Stimulated activated CD4-positive, alpha-beta T cell treated with anti-CD3 and anti-CD28 coated beads, Interleukin-4, amount 100 ng/mL, for 24 hours (primary cell): ENCODE results near the gene GRID1.

Source experiments
- DNase-seq: peaks from one replicate; pipeline ENCODE4 v3.0.0-alpha.2; 2020

GRID1 gene

DNA sequence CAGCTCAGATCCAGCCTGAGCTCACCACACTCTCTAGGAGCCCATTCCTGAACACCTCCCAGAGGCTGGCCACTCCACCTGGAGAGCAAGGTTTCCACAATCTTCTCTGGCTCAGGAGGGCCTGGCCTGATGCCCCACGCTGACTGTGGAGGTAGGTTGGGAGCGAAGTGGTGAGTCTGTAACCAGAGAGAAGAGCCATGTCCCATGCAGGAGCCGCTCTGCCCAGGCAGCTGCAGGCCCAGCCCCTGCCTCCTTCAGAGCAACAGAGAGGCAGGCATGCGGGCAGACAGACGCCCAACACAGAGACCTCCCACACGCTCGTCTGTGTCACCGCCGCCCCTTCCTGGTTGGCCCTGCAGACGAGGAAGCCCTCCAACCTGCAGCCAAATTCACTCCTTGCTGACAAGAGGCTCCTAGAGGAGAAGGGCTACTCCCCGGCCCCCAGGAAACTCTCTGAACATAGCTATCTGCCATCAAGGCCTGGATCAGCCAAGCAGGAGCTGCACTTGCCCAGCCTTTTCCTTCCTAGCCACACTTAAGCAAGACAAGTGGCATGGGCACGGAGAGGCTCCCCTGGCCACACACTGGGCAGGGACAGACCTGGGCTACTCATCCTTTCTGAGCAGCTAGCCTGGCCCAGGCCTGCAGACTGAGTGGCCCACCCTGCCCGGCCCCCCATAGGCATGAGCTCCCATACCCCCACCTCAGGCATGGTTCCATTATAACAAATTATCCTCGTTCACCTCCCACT is 101.9 kb downstream of the GRID1 start:
- DNase-seq = no peak

DNA sequence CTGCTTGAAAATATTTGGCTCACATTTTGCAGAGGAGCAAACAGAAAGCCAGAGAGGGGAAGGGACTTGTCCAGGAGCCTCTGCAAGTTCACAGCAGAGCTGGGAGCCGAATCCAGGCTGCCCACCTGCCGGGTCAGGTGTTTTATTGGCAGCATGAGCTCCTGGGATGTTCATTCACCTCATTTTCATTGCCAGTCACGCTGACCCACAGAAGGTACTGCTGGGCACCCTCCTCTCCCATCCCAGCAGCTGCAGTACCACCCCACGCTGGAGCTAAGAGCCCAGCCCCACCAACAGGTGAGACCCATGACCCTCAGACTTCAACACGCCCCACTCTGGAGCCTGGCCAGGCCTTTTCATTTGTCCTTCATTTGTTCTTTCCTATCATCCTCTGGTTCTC is 102.7 kb downstream of the GRID1 start:
- no peak for DNase-seq

DNA sequence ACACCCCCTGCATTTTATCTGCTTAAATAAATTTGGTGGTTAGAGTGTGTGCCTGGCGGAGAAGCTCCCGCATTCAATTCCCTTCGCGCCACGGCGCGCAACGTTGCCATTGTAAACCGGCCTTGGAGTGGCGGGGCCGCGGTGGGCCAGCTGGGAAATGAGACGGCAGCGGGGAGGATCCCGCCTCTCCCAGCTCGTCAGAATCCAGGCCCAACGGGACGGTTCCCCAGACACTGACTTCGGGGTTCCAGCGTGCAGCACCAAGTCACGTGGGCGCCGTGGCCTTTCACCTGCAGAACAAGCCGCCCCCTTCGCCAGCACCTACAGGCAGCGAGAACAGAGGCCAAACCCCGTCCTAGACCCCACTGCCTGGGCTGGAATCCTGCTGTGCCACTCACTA is 103.4 kb downstream of the GRID1 start:
- no peak for DNase-seq

DNA sequence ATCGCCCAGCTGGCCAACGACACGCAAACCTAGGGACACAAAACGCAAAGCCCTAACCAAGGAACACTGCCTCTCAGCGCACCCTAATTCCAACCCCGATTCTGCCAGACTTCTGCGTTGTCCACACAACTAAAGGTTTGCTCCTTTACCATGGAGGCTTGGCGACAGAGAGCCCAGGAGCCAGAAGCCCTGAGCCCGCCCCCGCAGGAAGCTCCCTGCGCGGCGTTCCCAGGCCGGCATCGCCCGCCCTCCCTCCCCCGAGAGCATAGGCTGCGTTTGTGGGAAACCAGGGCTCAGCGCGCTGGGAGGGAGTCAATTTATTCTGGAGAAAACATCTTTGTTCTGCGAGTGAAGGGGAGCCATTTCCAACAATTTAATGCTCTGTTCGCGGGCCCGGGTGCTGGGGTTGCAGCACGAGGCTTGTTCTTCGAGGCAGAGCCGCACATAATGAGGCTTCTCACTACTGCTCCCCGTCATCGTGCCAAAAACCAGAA is 103.9 kb downstream of the GRID1 start:
- DNase-seq = no peak

DNA sequence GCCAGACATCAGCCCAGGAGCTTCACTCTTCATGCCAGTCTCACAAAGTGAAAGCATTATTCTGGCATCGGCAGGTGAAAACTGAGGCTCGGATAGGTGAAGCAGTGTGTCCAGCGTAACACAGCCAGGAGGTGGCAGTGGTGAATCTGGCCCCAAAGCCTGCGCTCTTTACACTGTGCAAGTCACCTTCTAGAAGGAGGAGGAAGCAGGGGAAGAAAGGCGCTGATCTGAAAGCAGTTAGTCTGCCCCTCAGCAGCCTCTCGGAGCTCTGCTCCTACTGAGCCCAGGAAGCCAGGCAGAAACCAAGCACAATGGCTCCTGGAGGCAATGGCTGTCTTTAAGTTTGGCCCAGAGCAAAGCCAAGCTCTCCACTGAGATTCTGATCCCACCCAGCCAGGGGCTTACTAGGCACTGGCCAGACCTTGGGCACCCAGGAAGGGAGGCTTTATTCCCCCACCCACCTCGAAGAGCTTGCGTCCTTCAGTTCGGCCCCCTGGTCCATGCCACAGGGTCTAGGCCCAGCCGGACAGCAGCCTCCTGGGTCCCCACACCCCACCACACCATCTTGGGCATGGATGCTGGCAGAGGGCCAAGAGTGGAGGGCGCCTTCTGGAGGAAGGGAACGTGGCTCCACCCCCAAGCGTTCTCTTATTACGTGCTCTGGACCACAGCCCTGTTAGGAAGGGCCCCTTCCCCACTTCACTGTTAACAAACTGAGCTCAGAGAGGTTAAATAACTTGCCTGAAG is 104.5 kb downstream of the GRID1 start:
- DNase-seq = no peak

DNA sequence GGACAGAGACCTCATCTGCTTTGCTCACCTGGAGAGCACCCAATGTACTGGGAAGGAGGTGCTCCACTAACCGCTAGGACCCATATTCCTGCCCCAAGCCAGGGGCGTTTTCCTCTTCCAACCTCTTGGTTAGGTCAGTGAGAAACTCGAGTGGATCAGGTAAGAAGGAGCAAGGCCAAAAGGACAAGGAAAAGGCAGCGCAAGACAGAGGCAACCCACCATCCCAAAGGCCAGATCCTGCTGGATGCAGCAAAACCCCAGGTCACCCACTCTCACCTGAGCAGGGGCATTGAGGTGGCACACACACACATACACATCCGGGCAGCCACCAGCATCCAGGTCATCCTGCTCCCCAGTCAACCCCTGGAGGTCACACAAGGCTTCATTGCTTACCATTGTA is 105.1 kb downstream of the GRID1 start:
- no peak for DNase-seq

DNA sequence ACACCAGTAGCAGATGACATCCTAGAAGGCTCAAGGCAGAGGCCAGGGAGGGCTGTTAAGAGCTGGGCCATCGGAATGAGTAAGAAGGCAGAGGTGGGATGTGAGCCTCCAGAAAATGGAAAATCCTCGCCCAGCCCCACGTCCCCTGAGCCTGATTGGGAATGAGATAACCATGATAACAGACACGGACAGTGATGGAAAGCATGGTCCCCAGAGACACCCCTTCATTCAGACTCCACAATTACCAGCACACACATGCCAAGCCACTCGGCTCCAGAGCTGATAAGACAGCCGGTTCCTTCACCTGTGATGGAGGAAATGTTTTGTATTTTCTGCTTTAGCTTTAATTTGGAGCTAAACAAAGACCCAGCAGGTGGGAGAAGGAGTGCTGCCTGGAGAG is 106.0 kb downstream of the GRID1 start:
- DNase-seq = no peak

DNA sequence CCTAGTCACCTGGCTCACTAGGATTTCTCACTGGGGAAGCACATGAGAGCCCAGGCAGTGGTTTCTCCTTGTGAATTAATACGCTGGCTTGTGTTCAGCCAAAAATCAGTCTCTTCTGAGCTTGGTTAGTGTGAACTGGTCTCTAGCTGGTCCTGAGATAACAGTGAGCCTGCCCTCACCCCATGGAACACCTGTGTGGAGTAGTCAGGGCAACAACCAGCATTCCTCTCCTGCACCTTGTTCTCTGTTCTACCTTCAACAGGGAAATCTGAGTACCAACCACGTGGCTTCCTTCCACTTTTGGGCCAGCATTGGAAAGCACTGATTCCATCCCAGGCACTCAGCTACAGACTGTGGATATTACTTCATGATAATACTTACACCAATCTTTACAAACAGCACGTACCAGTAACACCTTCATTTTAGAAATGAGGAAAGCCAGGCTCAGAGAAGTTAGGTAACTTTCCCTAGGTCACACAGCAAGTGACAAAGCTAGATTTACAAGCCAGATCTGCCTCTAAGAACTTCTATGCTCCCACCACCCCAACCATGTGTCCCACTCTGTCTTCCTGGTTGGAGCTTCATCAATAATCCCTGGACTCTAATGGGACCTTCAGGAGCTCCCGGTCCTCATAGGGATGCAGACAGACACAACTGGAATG is 106.6 kb downstream of the GRID1 start:
- DNase-seq = no peak

DNA sequence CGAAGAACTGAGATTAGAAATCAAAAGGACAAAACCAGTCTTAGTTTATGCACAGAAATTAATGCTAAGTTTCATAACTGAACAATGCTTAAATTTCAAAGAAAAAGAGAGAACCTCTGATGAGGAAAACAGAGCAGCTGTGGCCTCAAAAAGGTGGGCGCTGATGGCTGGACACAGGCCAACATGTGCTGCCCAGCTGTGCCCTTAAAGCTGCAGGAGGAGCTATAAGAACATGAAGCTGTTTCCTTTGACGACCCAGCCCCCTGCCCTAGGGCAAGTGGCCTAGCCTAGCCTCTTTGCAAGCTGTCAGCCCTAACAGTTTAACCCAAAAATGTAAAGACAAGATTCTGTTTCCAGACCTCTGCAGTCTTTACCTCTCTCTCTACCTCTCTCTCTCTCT is 107.7 kb downstream of the GRID1 start:
- no peak for DNase-seq

DNA sequence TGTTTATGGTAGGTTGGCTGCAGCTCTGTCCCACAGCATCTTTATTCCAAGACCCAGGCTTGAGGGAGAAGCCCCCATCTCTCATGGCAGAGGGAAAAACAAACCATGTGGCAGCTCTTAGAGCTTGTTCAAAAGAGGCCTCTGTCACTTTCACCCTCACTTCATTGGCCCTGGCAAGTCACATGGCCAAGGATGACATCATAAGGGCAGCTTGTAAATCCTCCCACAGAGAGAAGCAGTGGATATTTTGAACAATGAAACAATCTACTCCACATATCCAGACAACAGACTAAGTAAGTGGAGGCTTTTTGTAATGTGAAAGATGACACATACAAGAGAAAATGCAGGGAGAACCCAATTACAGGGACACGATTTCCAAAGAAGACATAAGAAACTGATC is 108.1 kb downstream of the GRID1 start:
- no peak for DNase-seq

DNA sequence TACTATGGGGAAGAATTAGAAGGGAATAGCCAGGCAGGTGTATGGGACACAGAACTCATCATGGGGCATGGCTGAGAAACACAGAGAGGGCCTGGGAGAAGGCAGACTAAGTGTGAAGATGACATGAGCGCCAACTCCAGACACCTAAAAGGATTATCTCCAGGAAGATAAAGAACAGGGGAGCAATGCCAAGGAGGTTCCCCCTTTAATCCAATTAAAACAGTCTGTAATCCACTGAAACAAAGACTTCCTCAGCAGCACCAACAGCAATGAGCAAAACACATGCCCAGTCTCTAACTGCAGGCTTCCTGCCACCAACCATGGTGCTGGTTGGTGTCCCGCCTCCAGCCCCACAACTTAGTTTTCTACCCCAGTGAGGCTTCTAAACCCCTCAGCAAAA is 108.9 kb downstream of the GRID1 start:
- no peak for DNase-seq

DNA sequence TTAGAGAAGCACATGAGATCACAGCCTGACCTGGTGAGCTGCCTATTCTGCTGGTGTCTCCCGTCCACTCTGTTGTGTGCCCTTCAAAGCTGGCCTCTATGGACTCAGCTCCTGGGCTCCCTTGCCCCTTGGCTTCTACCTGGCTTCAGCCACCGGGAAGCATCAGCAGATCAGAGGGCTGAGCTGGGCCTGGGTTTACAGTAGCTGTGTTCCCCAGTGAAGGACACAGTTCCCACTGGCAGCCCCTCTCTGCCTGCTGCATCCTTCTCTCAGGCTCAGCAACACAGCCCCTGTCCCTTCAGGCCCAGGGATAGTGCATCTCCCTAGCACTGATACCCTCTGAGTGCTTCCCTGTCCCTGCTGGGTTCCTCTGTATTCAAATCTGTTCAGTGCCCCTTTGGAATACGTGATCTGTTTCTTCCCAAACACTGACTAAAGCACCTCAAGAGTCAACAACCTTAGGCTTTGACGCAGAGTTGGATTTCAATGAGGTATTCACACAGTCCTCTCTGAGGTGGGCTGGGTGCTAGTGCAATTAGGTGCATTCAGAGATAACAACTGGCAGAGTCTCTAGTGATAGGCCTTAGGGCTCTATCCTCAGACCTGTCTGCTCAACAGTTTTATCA is 109.8 kb downstream of the GRID1 start:
- no peak for DNase-seq

DNA sequence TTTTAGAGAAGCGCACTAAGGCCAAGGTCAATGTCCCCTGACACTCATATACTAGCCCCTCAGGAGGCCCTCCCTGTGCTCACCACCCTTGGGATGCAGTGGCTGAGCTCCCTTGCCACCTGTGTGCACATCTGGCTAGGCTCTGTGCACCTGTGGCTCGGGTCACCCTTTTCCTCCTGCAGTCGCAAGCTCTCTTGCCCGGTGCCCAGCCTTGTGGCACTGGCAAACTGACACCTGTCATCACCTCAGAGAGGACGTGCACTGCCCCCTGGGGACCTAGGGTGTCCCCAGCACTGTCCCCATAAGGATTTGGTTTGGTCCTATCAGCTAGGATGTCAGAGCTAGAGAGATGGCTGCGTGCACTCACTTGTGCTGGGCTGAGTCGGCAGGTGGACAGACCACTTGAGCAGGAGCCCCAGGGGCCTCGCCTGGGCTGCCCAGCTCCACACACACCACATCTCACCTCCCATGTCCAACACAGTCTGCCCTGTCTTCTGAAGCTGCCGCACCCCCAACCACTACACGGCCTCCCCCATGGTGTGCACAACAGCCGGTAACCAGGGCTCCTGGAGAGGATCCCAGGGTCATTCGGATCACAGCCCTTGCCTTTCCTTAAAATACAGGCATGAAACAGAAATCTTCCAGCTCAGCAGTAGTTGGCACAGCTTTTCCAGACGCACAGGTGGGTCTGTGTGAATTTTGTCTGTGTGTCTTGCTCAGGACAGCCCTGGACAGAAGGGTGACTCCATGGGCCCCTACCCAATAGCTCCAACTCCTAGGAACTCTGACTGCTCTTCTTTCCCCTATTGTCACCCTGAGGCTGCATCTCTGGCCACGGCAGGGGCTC is 111.0 kb downstream of the GRID1 start:
- DNase-seq = no peak

DNA sequence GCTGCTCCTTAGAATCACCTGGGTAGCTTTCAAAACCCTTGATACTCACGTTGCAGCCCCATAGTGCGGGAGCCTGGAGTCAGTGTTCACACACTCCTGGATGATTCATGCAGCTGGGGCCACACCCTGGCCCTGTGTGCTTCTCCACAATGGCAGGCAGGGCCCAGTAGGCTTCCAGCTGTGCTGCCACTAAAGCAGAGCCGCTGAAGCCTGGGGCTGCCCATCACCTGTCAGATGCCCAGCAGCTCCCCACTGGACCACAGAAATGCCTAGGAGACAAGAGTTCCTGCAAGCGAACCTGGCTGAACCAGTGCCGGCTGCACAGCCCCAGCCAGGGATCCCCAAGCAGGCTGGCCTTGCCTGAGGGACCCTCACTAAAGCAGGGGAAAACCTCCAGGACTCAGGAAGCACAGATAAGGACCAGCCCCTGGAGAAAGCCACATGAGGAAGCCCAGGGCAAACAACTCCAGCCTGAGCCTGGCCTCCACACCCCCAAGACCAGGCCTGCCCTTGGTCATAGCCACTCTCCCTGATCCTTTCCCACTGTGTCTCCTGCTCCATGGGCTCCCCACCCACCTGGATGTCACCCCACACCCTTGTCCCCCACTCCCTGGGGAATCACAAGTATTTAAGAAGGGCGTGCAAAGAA is 111.9 kb downstream of the GRID1 start:
- no peak for DNase-seq

DNA sequence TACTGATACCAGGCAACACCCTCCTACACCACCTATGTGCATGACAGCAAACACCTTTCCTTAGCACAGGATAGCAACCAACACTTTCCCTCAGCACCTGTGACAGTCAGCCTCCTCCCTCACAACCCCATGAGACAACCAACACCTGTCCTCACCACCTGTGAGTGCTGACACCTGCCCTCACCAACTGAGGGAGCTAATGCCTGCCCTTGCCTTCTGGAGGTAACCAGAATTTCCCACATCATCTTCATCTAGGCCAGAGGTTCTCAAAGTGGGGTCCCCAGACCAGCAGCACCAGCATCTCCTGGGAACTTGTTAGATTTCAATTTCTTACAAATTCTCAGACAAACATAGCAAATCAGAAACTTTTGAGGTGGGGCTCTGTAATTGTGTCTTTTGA is 112.5 kb downstream of the GRID1 start:
- no peak for DNase-seq

DNA sequence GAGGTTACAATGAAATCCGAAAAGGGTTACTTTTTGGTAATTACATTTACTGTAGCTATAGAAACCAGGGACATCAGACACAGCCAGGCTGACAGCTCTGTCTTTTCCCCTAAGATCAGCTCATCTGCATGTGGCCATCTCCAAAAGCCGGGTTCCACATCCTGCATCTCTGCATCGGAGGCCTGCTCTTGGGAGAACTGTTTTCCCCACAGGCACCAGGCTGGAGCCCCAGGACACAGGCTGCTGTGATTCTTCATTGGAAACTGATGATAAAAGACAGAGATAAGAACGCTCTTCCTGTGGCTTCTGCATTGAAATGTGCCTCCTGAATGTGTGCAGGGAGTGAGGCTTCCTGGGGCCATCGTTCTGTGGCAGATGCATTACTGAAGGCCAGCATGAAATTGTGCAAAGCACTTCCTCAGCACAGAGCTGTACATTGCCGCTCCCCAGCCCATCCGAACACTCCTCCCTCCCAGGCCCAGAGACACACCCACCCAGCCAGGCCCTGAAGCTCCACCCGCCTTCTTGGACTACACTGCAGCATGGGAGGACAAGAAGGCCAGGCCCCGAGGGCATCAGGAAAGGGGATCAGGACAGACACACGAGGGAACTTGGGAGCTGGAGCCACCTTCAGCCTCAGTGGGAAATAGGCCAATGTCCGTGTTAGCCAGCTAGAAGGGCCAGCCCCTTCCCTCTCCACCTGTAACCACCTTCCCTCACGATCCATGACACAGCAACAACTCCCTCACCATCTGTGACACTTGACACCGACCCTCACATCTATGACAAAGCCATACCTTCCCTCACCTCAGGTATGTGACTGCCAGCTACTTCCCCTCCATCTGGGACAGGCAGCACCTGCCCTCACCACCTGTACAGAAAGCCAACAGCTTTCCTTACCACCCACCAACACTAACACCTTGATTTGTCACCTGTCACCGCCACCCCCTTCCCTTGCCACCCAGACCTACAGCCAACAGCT is 113.2 kb downstream of the GRID1 start:
- no peak for DNase-seq

DNA sequence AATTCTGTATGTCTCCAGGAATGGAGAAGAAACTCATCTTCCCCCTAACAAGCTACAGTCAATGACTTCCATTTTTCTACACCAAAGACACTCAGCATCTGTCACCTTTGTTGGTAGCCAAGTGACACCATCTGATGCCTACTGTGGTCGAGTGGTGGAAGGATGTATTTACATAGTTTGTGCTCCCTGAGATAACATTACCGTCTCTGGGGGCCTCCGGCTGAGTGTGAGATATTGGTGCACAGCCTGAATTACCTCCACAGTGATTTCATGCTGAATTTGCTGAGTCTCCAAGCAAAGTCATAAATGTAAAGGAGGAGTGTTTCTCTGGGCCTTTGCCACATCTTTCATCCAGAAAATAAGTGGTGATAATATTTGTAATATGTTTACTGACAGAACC is 114.0 kb downstream of the GRID1 start:
- DNase-seq = no peak

DNA sequence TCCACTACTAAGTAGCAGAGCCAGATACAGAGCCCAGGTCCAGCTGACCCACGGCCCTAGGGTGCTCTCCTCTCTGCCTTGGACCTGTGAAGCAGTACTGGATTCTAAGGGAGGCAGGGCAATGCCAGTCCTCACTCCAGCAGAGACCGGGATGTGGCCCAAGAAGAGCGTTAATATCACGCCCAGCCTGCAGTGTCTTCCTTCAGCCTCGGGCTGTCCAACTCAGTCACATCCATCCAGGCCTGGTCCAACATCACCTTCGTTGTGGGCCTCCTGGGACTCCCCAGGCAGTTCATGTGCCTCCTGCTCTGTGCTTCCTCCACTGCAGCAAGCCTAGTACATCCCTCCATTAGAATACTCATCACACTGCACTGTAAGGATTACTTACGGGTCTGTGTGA is 114.5 kb downstream of the GRID1 start:
- no peak for DNase-seq

DNA sequence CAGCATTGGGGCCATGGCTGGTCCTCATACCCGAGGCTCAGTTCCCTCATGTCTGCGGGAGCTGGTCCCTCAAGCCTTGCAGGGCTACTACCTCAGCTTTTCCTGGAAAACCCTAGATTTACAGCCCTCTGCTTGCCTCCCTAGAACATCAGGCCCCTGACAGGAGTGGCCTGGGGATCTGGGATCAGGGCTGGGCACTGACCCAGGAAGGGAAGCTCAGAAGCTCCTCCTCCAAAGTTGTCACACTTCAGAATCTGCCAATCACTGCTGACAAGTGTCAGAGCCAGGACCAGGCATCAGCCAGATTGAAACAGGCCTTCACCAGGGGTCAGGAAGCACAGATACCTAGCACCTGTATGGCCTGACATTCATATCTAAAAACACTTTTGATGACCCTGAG is 115.2 kb downstream of the GRID1 start:
- DNase-seq = no peak

DNA sequence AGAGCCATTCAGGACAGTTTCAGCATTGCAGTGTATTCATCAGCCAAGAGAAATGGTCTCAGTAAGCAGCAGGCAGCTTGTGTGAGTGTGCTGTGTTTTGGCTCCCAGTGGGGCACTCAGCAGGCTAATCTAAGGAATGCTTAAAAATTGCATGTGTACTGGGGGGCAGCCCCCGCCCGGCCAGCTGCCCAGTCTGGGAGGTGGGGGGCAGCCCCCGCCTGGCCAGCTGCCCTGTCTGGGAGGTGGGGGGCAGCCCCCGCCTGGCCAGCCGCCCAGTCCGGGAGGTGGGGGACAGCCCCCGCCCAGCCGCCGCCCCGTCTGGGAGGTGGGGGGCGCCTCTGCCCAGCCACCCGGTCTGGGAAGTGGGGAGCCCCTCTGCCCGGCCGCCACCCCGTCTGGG is 116.2 kb downstream of the GRID1 start:
- no peak for DNase-seq

DNA sequence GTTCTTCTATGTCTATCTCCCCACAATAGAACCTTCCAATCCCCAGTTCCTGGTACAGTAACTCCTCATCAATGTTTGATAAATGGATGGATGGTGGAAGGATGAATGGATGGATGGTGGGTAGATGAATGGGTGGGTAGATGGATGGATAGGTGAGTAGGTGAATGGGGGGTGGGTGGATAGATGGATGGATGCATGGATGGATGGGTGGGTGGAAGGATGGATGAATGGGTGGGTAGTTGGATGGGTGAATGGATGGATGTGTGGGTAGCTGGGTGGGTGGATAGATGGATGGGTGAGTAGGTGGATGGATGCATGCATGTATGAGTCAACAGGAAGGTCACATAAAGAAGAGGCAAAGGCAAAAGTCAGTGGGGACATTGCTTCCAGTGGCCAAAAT is 116.8 kb downstream of the GRID1 start:
- no peak for DNase-seq
